Measurements from ENCODE around the gene YAP1.
A peak's percentile ranks its signal among the peaks of the same experiment; 100 is the strongest.

Gene YAP1

GRCh38 chr11:102108734-102109440, 1.4 kb upstream of the YAP1 start:
- H3K4me3 ChIP-seq (ENCODE audit: low read depth, low read length): no peak overlapping the region
- TF ChIP-seq, protein P1, sequence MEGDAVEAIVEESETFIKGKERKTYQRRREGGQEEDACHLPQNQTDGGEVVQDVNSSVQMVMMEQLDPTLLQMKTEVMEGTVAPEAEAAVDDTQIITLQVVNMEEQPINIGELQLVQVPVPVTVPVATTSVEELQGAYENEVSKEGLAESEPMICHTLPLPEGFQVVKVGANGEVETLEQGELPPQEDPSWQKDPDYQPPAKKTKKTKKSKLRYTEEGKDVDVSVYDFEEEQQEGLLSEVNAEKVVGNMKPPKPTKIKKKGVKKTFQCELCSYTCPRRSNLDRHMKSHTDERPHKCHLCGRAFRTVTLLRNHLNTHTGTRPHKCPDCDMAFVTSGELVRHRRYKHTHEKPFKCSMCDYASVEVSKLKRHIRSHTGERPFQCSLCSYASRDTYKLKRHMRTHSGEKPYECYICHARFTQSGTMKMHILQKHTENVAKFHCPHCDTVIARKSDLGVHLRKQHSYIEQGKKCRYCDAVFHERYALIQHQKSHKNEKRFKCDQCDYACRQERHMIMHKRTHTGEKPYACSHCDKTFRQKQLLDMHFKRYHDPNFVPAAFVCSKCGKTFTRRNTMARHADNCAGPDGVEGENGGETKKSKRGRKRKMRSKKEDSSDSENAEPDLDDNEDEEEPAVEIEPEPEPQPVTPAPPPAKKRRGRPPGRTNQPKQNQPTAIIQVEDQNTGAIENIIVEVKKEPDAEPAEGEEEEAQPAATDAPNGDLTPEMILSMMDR (IDR thresholded peaks at IDR 0.05; ENCODE audit: insufficient read depth, low read depth, low read length, missing control alignments): no peak
- DNase-seq (ENCODE audit: low read depth): no peak

DNA sequence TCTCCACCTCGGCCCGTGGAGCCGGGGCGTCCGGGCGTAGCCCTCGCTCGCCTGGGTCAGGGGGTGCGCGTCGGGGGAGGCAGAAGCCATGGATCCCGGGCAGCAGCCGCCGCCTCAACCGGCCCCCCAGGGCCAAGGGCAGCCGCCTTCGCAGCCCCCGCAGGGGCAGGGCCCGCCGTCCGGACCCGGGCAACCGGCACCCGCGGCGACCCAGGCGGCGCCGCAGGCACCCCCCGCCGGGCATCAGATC, 439 bp downstream of the YAP1 start:
- TF ChIP-seq, protein P1 (IDR thresholded peaks at IDR 0.05; ENCODE audit: insufficient read depth, low read depth, low read length, missing control alignments): no peak
- no peak for DNase-seq (ENCODE audit: low read depth)
- H3K4me3 ChIP-seq (ENCODE audit: low read depth, low read length): no peak overlapping the region

GRCh38 chr11:102111011-102111786, 952 bp downstream of the YAP1 start:
- no peak overlapping the region for H3K4me3 ChIP-seq (ENCODE audit: low read depth, low read length)
- TF ChIP-seq, protein P1 (IDR thresholded peaks at IDR 0.05; ENCODE audit: insufficient read depth, low read depth, low read length, missing control alignments): no peak
- peak; percentile 12 for DNase-seq (ENCODE audit: low read depth)

DNA sequence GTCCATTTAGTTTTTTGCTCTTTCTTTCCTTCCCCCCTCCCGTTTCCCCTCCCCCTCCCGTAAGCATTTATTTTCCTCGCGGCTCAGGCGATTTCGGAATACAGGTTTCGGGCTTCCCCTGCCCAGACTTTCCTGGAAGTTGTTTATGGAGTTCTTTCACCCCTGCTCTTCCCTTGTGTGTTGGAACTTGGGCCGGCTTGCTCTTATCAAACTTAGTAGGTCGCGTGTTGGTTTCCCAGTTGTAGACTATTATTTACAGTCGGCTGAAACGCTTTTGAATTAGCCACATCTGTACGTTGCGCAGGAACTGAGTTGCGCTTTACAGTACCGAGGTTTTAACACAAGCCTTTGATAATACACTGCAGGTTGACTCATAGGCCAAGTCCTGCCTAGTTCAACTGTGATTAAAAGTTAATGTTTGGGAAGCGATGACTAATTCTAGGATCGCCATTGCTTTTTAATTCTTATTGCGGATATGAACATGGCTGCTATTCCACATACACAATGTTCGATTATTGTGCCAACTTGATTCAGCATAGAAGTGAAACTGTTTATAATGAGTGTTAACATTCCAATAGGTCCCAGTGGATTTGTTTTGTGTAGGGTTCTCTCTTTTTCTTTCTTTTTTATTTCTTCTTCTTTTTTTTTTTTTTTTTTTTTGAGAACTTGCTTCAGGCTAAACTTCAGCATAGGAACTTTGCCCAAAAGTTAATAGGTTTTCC, 1.7 kb downstream of the YAP1 start:
- DNase-seq (ENCODE audit: low read depth): peak; percentile 11
- TF ChIP-seq, protein P1 (IDR thresholded peaks at IDR 0.05; ENCODE audit: insufficient read depth, low read depth, low read length, missing control alignments): no peak
- H3K4me3 ChIP-seq (ENCODE audit: low read depth, low read length): no peak overlapping the region

GRCh38 chr11:102112509-102112821, 2.2 kb downstream of the YAP1 start:
- H3K4me3 ChIP-seq (ENCODE audit: low read depth, low read length): no peak overlapping the region
- no peak for DNase-seq (ENCODE audit: low read depth)
- TF ChIP-seq, protein P1 (IDR thresholded peaks at IDR 0.05; ENCODE audit: insufficient read depth, low read depth, low read length, missing control alignments): no peak

GRCh38 chr11:102114032-102114431, 3.8 kb downstream of the YAP1 start:
- DNase-seq (ENCODE audit: low read depth): no peak
- TF ChIP-seq, protein P1 (IDR thresholded peaks at IDR 0.05; ENCODE audit: insufficient read depth, low read depth, low read length, missing control alignments): no peak
- no peak overlapping the region for H3K4me3 ChIP-seq (ENCODE audit: low read depth, low read length)

All from GM12865 (cell line).